Stimulated activated naive CD8-positive, alpha-beta T cell treated with anti-CD3 and anti-CD28 coated beads, Interleukin-15, Interleukin-2, amounts not matched to agents 100 ng/mL and 50 ng/mL, for 24 hours (primary cell): ENCODE results near the gene CLIC4.
"Not testable (repeated sequence)": the region's sequence is repeated elsewhere in the genome, so short reads cannot be mapped to it uniquely, and the experiment has no call there.

ENCODE experiments used
- H3K27ac Mint-ChIP-seq: one replicate; pipeline ENCODE4 v1.8.0; 2021; ENCODE audit warnings: mild to moderate bottlenecking, mixed read lengths
- H3K27me3 Mint-ChIP-seq: one replicate; pipeline ENCODE4 v1.8.0; 2021; ENCODE audit warnings: mixed read lengths
- H3K36me3 Mint-ChIP-seq: one replicate; pipeline ENCODE4 v1.8.0; 2021; ENCODE audit warnings: low read depth, mixed read lengths
- H3K4me1 Mint-ChIP-seq: one replicate; pipeline ENCODE4 v1.8.0; 2021; ENCODE audit warnings: low read depth, mixed read lengths
- H3K4me3 Mint-ChIP-seq: one replicate; pipeline ENCODE4 v1.8.0; 2021; ENCODE audit warnings: mild to moderate bottlenecking, mixed read lengths
- H3K9me3 Mint-ChIP-seq: one replicate; pipeline ENCODE4 v1.8.0; 2021; ENCODE audit warnings: mixed read lengths

Gene CLIC4

DNA sequence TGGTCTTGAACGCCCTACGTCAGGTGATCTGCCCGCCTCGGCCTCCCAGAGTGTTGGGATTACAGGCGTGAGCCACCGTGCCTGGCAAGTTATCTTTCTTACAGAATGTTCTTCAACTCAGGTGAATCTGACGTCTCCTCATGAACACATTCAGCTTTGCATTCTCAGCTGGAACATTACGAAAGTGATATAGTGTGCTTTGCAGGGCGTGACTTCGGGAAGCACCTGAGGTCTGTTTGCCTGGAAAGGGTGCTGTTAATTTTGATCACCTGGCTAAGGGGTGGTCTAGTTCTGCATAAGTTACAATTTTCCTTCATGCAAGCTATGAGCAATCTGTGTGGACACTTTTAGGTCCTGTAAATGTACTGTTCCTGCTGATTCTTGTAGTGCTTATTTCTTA, 16.3 kb upstream of the CLIC4 start:
- Mint-ChIP-seq H3K27ac (no peak overlapping the region), H3K9me3 (no peaks in the 10 kb centered on the region), H3K4me3 (no peak overlapping the region)

DNA sequence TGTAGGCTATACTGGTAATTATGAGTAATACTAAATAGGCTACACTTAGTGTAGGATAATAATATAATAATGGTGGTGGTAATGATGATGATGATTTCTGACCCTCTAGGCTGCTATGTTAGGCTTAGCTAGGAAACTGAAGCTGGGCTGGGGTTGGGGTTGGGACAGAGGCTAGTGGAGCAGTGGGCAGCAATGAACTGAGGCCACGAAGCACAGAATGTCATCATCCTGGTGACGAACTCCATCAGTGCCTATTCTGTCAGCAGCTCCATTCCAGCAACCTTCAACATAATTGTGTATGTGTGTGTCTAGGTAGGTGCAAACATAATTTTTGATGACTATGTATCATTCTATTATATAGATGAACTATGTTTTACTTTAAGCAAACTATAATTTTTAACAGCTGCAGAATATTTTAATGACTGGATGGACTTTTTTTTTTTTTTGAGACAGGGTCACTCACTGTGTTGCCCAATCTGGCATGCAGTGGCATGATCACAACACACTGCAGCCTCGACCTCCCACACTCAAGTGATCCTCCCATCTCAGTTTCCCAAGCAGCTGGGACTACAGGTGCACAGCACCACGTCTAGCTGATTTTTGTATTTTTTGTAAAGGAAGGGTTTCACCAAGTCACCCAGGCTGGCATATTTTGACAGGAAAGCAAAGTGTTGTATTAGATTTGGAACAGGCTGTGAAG, 12.9 kb upstream of the CLIC4 start:
- no peak overlapping the region for H3K27ac Mint-ChIP-seq
- H3K9me3 Mint-ChIP-seq = no peaks in the 10 kb centered on the region
- H3K4me3 Mint-ChIP-seq = no peak overlapping the region
- peaks cover 4% of the 10 kb centered on the region for H3K27me3 Mint-ChIP-seq
- H3K4me1 Mint-ChIP-seq = peaks cover 19% of the 10 kb centered on the region
- no peaks in the 10 kb centered on the region for H3K36me3 Mint-ChIP-seq

More for the DNA sequence above, 16.3 kb upstream of the CLIC4 start:
- H3K27me3 Mint-ChIP-seq = peaks cover 4% of the 10 kb centered on the region
- H3K4me1 Mint-ChIP-seq = peaks cover 11% of the 10 kb centered on the region
- no peaks in the 10 kb centered on the region for H3K36me3 Mint-ChIP-seq

DNA sequence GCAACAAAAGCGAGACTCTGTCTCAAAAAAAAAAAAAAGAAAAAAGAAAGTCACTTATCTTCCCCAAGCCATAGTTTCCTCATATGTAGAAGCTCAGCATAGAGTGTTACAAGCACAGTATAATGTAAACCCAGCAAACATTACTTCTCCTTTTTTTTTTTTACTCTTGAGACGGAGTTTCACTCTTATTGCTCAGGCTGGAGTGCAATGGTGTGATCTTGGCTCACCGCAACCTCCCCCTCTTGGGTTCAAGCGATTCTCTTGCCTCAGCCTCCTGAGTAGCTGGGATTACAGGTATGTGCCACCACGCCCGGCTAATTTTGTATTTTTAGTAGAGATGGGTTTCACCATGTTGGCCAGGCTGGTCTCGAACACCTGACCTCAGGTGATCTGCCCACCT, 11.9 kb upstream of the CLIC4 start:
- H3K4me1 Mint-ChIP-seq = peaks cover 13% of the 10 kb centered on the region
- not testable (repeated sequence) for H3K27ac Mint-ChIP-seq, H3K9me3 Mint-ChIP-seq, H3K36me3 Mint-ChIP-seq, H3K27me3 Mint-ChIP-seq, H3K4me3 Mint-ChIP-seq

DNA sequence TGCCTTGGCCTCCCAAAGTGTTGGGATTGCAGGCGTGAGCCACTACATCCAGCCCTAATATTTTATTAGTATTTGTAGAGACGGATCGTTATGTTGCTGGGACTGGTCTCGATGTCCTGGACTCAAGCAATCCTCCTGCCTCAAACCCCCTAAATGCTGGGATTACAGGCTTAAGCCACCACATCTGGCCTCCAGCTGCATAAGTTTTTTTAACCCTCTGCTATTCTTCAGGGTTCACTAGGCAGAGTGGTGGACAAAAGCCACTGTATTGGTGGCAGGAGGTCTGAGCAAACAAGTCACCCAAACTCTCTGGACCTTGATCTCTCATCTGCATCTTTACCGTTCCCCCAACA, 10.1 kb upstream of the CLIC4 start:
- Mint-ChIP-seq H3K36me3 (no peaks in the 10 kb centered on the region), H3K9me3 (no peaks in the 10 kb centered on the region), H3K27me3 (no peaks in the 10 kb centered on the region), H3K4me1 (peaks cover 13% of the 10 kb centered on the region), H3K27ac (no peak overlapping the region), H3K4me3 (no peak overlapping the region)

DNA sequence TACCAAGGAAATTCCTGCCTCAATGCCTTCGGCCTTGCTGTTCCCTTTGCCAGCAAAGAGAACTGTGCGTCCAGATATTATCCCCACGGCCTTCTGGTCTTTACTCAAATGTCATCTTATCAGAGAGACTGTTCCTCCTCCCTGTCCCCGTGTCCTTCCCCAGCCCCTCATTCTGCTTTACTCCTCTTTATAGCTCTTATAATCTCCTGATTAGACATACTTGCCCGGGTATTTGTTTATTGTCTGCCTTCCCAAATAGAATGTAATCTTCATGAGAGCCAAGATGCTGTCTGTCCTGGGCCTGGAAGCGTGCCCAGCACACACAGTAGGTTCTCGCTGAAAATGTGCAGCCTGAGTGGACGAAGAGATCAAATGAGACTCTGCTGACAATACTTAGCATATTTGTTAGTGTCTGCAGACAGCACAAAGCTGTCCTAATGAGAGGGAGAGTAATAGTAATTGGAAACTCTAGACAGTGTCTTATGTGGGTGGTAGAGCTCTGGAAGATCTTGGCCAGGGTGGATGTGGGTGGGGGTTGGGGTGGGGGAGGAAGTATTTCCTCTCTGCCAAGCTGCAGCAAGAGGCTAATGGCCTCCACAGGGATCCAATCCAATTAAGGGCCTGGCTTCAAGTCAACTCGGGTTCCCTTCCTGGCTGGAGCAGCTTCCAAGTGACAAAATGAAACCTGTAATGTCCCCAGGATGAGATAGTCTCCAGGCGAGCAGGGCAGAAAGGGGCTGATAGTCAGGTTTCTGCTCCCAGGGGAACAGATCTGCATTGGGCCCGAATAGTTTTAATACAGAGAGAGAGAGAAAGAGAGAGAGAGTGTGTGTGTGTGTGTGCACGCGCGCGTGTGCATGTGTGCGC, 9.5 kb upstream of the CLIC4 start:
- Mint-ChIP-seq H3K27me3 (no peaks in the 10 kb centered on the region), H3K36me3 (no peaks in the 10 kb centered on the region), H3K27ac (no peak overlapping the region), H3K9me3 (no peaks in the 10 kb centered on the region), H3K4me1 (peaks cover 13% of the 10 kb centered on the region), H3K4me3 (no peak overlapping the region)

DNA sequence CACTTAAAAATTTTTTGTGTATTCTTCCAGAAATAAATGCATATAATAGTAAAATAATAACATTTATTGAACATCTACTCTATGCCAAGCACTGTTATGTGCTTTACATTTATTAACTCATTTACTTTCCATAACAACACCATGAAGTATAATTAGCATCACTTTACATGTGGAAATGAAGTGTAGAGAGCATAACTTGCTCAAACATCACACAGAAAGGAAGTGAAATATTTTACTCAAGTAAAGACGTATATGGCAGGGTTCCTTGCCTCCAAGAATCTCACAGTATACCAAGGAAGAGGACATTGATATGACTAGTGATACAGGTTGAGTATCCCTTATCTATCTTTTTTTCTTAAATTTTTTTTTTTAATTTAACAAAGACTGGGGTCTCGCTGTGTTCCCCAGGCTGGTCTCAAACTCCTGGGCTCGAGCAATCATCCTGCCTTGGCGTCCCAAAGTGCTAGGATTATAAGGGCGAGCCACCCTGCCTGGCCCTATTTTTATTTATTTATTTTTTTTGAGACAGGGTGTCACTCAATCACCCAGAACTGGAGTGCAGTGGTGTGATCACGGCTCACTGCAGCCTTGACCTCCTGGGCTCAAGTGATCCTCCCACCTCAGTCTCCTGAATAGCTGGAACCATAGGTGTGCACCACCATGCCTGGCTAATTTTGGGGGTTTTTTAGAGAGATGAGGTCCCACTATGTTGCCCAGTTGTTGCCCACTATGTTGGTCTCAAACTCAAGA, 7.7 kb upstream of the CLIC4 start:
- no peaks in the 10 kb centered on the region for H3K9me3 Mint-ChIP-seq
- H3K27ac Mint-ChIP-seq = no peak overlapping the region
- no peak overlapping the region for H3K4me3 Mint-ChIP-seq
- no peaks in the 10 kb centered on the region for H3K36me3 Mint-ChIP-seq
- no peaks in the 10 kb centered on the region for H3K27me3 Mint-ChIP-seq
- H3K4me1 Mint-ChIP-seq = peaks cover 26% of the 10 kb centered on the region

DNA sequence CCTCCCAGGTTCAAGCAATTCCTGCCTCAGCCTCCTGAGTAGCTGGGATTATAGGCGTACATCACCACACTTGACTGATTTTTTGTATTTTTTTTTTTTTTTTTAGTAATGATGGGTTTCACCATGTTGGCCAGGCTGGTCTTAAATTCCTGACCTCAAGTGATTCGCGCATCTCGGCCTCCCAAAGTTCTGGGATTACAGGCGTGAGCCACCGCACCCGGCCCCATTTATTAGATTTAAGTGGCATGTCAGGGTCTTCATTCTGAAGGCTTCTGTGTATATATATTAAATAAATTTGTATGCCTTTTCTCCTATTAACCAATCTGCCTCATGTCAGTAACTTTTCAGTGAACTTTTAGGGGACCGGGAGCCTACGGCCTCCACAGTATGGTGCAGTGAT, 6.0 kb upstream of the CLIC4 start:
- peaks cover 43% of the 10 kb centered on the region for H3K4me1 Mint-ChIP-seq
- no peaks in the 10 kb centered on the region for H3K36me3 Mint-ChIP-seq
- no peaks in the 10 kb centered on the region for H3K9me3 Mint-ChIP-seq
- H3K27me3 Mint-ChIP-seq = no peaks in the 10 kb centered on the region
- no peak overlapping the region for H3K27ac Mint-ChIP-seq
- H3K4me3 Mint-ChIP-seq = no peak overlapping the region

DNA sequence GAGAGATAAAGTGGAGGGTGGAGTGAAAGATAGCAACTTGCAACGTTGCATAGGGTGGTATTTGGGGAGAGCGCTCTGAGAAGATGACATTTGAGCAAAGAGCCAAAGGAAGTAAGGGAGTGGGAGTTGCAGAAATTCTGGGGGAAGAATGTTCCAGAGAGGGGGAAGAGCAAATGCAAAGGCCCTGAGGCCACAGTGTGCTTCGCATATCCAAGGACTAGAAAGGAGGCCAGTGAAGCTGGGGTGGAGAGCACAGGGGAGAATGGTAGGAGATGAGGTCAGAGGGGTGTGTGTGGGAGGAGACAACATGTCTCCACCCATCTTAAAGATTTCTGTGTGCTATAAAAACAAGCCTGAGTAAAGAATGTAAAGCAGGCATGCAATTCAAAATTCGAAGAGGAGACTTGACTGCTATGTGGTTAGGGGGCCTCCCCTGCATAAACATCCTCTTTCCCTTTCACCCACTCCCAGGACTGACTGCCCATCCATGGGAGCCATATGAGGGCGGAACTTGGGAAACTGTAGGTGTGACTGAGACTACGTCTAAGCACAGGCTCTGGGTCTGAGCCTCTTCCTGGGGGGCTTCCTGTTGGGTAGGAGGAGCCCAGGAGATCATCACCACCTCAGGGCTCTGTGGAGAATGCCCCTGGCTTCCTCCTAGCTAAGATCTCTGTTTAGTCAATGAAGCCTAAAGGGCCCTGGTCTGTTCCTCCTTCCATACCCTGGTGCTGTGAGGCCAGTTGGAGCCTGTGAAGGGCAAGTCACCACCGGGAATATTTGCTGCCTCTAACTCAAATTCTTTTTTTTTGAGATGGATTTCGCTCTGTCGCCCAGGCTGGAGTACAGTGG, 2.9 kb upstream of the CLIC4 start:
- H3K4me3 Mint-ChIP-seq = no peak overlapping the region
- H3K9me3 Mint-ChIP-seq = no peaks in the 10 kb centered on the region
- no peaks in the 10 kb centered on the region for H3K36me3 Mint-ChIP-seq
- peaks cover 11% of the 10 kb centered on the region for H3K27me3 Mint-ChIP-seq
- peaks cover 49% of the 10 kb centered on the region for H3K4me1 Mint-ChIP-seq
- peak overlapping the region; percentile 68 for H3K27ac Mint-ChIP-seq

DNA sequence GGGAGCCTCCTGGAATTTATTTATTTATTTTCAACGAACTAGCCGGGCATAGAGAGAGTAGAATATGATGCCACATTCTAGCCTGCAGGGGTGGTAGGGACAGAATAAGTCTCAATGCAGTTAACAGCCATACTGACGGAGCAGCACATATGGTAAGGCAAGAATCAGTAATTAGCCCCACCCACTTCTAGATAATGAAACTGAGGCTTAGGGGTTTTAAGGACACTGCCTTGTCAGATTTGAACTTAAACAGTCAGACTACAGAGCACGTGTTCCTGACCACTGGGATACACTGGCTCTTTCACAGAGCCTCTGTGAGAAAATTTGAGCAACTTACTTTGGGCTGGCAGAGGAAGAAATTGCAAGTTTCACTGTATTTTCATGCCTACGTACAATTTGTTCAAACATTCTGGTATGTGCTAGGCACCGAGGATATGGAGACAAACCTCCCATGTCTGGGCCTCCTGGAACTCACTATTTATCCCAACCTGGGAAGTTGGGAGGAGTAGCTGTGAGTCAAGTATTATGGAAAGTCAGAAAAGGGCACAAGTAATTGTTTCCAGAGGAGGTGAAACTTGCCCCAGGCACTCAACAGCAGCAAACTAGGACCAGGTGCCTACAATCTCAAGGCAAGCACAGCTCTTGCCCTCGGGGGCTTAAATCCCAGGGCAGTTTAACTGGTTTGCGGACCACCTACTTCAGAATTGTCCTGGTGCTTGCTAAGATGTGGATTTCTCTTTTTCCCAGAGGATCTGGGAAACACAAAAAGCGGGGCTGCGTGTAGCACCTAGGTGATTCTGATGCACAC, 1.6 kb upstream of the CLIC4 start:
- no peaks in the 10 kb centered on the region for H3K36me3 Mint-ChIP-seq
- peaks cover 11% of the 10 kb centered on the region for H3K27me3 Mint-ChIP-seq
- H3K4me3 Mint-ChIP-seq = peak overlapping the region; percentile 58
- H3K4me1 Mint-ChIP-seq = peaks cover 61% of the 10 kb centered on the region
- H3K9me3 Mint-ChIP-seq = no peaks in the 10 kb centered on the region
- peak overlapping the region; percentile 22 for H3K27ac Mint-ChIP-seq

DNA sequence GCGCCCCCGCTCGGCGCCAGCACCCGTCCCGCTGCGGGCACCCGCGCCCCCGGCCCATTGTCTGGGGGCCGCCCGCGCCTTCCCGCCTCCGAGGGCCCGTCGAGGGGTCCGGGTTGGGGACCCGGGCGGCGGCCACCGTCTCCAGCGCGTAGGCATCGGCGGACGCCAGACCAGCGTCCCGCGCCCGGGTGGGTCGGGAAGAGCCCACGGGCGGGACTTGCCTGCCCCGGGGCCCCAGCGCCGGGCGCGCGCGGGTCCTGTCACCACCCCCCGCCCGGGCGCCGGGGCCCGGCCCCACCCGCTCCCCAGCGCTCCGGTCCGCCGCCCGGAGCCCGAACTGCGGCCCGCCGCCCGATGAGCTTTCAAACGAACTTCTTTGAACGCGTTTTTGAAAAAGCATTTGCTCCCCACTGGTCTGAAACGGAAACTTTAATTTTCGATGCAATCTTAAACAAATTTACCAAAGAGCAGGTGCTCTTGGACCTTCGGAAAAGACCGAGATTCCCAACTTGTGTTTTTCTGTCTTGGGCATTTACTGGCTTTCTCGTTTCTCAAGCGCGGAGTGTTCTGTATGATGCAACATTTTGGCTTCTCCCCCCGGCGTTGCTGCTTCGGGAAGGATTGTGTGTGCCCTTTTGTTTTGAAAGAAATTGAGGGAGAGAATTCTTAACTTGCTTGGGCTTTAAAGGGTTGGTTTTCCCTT, 615 bp downstream of the CLIC4 start:
- H3K36me3 Mint-ChIP-seq = no peaks in the 10 kb centered on the region
- peak overlapping the region; percentile 91 for H3K27ac Mint-ChIP-seq
- no peaks in the 10 kb centered on the region for H3K9me3 Mint-ChIP-seq
- H3K4me3 Mint-ChIP-seq = peak overlapping the region; percentile 93
- H3K4me1 Mint-ChIP-seq = peaks cover 68% of the 10 kb centered on the region
- H3K27me3 Mint-ChIP-seq = peaks cover 11% of the 10 kb centered on the region

DNA sequence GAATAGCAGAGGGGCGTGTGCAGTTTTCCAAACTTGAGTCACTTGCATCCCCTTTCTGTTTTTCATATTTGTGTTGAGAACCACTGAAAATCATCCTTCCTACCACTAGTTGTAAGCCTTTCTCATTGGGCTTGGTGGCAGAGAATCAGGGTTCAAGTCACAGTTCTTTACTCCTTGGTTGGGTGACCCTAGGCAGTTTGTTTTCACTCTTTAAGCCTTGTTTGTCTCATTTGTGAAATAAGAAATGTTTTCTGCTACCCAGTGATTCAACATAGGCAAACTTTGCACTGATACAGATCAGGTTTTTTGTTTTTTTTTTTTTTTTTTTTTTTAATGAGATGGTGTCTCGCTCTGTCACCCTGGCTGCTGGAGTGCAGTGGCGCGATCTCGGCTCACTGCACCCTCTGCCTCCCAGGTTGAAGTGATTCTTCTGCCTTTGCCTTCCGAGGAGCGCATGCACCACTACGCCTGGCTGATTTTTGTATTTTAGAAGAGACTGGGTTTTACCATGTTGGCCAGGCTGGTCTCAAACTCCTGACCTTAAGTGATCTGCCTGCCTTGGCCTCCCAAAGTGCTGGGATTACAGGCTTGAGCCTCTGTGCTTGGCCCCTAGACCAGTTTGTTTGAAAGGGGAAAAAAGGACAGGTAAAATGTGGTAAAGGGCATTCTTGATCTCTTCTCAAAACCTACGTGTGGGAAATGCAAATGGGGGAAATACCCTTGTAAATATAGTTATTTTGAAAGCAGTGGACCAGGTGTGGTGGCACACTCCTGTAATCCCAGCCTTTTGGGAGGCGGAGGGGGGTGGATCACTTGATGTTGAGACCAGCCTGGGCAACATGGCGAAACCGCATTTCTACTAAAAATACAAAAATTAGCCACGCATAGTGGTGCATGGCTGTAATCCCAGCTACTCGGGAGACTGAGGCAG, 3.2 kb downstream of the CLIC4 start:
- peak overlapping the region; percentile 49 for H3K27ac Mint-ChIP-seq
- H3K4me1 Mint-ChIP-seq = peaks cover 46% of the 10 kb centered on the region

DNA sequence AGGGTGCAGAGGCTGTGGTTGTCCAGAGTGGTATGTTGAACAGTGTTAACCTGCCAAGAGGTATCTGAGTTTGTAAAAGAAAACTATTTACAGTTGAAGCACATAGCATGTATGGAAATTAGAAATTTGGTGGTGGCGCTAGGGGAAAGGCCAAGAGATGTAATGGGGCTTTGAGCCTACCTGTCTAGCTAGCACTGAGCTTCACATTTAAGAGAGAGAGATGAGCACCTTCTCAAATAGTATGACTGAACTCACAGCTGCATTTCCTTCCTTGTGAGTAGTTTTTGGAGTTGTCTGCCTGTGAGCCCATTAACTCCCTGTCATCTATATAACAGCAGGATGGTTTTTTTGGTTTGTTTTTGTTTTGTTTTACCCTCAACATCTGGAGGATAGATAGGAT, 4.0 kb downstream of the CLIC4 start:
- no peaks in the 10 kb centered on the region for H3K36me3 Mint-ChIP-seq
- H3K27me3 Mint-ChIP-seq = peaks cover 11% of the 10 kb centered on the region
- H3K4me3 Mint-ChIP-seq = no peak overlapping the region
- no peak overlapping the region for H3K27ac Mint-ChIP-seq
- no peaks in the 10 kb centered on the region for H3K9me3 Mint-ChIP-seq
- H3K4me1 Mint-ChIP-seq = peaks cover 38% of the 10 kb centered on the region

More for the DNA sequence above, 3.2 kb downstream of the CLIC4 start:
- no peaks in the 10 kb centered on the region for H3K36me3 Mint-ChIP-seq
- peak overlapping the region; percentile 60 for H3K4me3 Mint-ChIP-seq
- peaks cover 11% of the 10 kb centered on the region for H3K27me3 Mint-ChIP-seq
- H3K9me3 Mint-ChIP-seq = no peaks in the 10 kb centered on the region
